Stimulated activated CD8-positive, alpha-beta memory T cell treated with anti-CD3 and anti-CD28 coated beads, Interleukin-12 subunit alpha, Interleukin-12 subunit beta, amount 100 ng/mL, for 24 hours (primary cell): ENCODE data around the gene MICB.
"Not testable (repeated sequence)": the region's sequence is repeated elsewhere in the genome, so short reads cannot be mapped to it uniquely, and the experiment has no call there.

Experiments used
- DNase-seq: peaks from one replicate; pipeline ENCODE4 v3.0.0-alpha.2; 2020; ENCODE audit errors: extremely low read depth

Gene MICB

GRCh38 chr6:31509036-31509435 is 11.1 kb downstream of the MICB start:
- not testable (repeated sequence) for DNase-seq

- DNase-seq = no peak
Measured at GRCh38 chr6:31510007-31510406, 12.1 kb downstream of the MICB start.

- DNase-seq = no peak
Measured at GRCh38 chr6:31513456-31514165, 15.7 kb downstream of the MICB start.

DNA sequence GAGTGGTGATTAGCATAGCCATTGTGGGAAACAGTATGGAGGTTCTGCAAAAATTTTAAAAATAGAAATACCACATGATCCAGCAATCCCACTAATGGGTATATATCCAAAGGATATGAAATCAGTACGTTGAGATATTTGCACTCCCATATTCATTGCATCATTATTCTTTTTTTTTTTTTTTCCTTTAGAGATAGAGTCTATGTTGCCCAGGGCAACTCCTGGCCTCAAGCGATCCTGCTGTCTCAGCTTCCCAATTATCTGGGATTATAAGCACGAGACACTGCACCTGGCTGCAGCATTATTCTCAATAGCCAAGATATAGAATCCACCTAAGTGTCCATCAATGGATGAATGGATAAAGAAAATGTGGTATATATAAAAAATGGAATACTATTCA is 23.9 kb downstream of the MICB start:
- no peak for DNase-seq

- DNase-seq = no peak
Measured at GRCh38 chr6:31525553-31525931, 27.6 kb downstream of the MICB start.

GRCh38 chr6:31525932-31526591 is 28.1 kb downstream of the MICB start:
- no peak for DNase-seq

- no peak for DNase-seq
Measured at GRCh38 chr6:31528307-31528777, 30.4 kb downstream of the MICB start.

DNA sequence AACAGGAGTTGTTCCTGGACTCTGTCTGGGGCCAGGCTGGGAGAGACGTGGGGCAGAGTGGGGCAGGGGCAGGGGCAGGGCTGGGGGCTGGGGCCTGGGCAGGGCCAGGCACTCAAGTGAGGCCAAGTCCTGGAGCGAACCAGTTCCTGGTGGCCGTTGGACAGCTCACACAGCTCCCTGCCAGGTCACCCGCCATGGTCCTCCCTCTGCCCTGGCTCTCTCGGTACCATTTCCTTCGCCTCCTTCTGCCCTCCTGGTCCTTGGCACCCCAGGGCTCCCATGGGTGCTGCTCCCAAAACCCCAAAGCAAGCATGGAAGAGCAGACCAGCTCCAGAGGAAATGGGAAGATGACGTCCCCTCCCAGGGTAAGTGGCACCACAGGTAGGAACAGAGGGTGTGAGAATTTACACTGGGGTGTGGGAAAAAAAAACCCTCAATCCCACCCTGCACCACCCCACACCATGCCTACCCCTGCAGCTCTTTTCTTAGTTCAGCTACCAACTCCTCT is 30.9 kb downstream of the MICB start, which contains the start of gene MCCD1:
Gene MCCD1, plus strand, starts transcription at position 142 of the 508 bp plus-strand sequence. Its CDS starts 53 bp downstream, at position 195.
- no peak for DNase-seq

DNA sequence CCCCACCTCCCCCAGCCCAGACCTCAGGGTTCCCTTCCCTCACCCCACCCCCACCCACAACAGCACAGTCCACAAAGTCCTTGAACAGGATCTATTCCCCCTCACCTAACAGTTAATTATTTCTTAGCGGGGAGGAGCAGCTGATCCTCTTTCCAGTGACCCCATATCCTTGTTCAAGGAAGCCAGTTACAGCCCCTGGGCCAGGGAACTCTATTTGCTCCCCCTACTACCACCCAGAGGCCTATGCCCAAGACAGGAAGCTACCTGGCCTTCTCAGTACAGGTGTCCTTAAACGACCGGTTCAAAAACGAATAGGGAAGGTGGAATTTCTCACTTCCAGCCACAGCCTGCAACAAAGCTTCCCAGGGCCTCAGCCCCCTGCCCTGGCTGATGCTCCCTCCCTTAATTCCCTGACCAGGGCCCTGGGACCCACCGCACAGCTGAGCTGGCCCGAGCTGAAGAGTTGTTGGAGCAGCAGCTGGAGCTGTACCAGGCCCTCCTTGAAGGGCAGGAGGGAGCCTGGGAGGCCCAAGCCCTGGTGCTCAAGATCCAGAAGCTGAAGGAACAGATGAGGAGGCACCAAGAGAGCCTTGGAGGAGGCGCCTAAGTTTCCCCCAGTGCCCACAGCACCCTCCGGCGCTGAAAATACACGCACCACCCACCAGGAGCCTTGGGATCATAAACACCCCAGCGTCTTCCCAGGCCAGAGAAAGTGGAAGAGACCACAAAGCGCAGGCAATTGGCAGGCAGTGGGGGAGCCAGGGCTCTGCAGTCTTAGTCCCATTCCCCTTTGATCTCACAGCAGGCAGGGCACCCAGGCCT is 31.6 kb downstream of the MICB start:
- no peak for DNase-seq

GRCh38 chr6:31530659-31531058 is 32.7 kb downstream of the MICB start:
- DNase-seq = no peak

DNA sequence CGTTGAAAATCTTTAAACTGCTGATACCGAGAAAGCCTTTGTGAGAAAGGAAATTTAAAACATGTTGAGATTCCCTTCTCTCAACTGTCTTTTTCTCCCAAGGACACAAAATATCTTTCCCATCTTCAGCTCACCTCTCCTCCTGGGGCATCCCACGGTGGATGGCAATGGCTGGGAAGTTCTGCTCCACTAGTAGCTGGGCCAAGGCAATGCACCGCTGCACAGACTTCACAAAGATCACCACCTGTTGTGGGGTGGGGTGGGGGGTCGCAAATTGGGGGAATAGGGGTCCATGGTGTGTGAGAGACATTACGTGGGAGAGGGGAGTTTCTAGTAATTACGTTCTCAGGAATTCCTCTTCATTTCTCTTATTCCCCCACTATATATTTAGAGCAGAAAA is 33.2 kb downstream of the MICB start:
- DNase-seq = no peak

GRCh38 chr6:31531771-31532643 is 34.1 kb downstream of the MICB start:
- no peak for DNase-seq

DNA sequence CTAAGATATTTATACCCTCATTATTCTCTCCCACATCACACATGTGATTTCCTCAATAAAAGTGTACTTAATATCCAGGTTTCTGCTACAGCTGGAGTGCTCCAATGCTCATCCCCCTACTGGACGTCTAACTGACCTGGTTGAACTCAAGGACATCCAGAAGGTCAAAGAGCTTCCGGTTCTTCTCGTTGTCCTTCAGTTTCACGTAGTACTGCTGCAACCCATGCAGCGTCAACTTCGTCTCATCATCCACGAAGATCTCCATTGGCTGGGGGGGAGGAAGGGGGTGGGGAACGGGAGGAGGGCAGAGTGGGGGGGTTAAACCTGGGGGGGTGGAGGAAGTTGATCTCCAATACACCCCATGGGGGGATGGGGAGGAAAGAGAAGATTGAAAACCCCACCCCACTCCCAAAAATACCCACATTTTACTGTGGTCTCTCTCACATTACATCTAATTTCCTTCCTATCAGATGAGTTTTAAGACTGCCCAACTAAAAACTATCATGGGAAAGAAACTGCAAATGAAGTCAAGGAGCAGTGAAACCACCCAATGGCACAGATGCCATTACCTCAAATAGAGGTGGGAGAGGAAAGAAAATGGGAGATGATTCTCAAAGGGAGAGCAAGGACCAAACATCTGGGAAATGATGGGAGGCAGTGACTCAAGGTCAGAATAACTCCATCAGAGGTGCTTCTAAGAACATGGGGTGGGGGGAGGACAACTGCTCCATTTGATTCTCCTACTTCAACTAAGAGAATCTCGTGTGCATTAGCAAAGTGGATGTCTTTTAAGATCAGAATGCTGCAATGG is 34.9 kb downstream of the MICB start:
- DNase-seq = no peak

DNA sequence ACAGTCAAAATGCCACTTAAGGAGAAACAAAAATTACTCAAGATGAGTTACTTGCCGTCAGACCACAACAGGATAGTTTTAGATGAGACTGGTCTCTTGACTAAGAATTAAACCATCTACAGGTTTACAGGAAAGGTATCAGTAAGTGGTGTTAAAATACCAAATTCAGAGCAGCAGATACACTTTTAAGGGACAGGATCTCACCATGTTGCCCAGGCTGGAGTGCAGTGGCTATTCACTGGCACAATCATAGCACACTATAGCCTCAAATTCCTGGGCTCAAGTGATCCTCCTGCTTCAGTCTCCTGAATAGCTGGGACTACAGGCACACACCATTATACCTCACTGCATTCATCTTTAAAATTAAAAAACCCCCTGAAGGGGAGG is 35.5 kb downstream of the MICB start:
- no peak for DNase-seq

GRCh38 chr6:31534011-31534410 is 36.1 kb downstream of the MICB start:
- DNase-seq = no peak

GRCh38 chr6:31534521-31535040 is 36.6 kb downstream of the MICB start:
- DNase-seq = no peak

DNA sequence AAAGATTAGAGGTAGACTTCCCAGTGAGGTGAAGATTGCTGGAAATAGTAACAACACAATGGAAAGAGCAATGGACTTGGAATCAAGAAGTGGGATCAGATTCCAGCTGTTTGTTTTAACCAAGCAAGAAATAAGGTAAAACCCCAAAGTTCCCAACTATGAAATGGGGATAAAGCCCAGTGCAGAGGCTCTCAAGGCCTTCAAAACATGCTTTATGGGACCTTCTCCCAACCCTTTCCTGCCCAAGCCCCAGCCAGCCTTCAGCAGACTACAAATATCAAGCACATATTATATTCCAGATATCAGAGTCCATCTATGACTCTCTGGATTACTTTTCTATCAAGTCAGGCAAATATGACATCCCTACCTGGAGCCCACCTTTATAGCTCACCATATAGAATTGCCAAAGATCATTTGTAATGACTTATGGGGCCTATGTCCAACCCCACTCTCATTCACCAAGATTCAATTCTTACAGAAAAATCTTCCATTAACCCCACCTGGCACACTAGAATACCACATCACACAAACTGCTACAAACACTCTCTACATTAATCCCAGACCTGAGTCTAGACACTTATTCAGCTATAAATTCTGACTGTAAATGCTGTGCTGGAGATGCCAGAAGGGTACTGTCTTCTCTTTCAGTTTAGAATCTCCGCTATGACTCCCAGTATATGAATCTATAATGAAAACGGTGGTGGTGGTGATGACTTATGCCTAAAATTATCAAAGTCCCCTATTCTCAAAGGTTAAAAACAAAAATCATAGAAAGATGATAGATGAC is 37.8 kb downstream of the MICB start:
- DNase-seq = no peak

DNA sequence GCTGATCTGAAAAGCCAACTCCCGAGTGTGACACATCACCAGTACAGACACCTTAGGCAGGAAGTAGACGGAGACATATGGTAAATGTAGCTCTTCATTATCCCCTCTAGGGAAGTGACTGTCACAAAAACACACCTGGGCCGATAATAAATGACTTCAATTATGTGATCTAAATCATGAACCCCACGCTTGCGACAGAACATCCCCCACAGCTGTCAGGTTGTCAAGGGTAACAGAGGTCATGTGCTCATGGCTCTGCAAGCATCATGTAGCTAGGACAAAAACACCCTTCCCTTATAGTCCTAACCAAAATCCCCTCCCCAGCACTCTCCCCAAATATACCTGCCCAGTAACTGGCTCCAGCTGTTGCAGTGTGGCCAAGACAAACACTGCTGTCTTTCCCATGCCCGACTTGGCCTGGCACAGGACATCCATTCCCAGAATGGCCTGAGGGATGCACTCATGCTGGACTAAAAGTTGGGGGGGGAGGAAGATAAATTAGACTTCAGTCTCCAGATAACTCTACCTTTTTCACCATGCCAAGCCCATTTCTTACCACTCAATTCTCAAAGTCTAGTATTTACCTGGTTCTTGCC is 41.0 kb downstream of the MICB start:
- no peak for DNase-seq

GRCh38 chr6:31540640-31541039 is 42.7 kb downstream of the MICB start:
- DNase-seq = no peak
